HEK293T (cell line): ENCODE measurements around the gene ATP8A2.

Source experiments
- CTCF ChIA-PET: fragments of 350-600 bp; formaldehyde crosslinking; extraction: SDS; loops from one replicate; lab custom pipeline; 2021; ENCODE audit warnings: antibody characterized with exemption, inconsistent platforms; lab: Yijun Ruan, JAX
- POLR2A ChIA-PET: fragments of 350-600 bp; formaldehyde crosslinking; extraction: SDS; loops from one replicate; lab custom pipeline; 2020; ENCODE audit warnings: antibody characterized with exemption, inconsistent platforms; lab: Yijun Ruan, JAX
- DNase-seq: peaks from one replicate; pipeline ENCODE4 v3.0.0; 2012; ENCODE audit warnings: mixed read lengths; ENCODE audit errors: extremely low spot score
- ARNT ChIP-seq: fragments of 450-650 bp; IDR thresholded peaks from 2 replicates; pipeline ENCODE4 v1.6.1; 2017; ENCODE audit warnings: mild to moderate bottlenecking
- BHLHE40 ChIP-seq: fragments of 450-650 bp; IDR thresholded peaks from 2 replicates; pipeline ENCODE4 v1.6.1; 2016; ENCODE audit warnings: mild to moderate bottlenecking, moderate library complexity, borderline replicate concordance
- CTBP1 ChIP-seq: fragments of 450-650 bp; IDR thresholded peaks from 2 replicates; pipeline ENCODE4 v1.6.1; 2016; ENCODE audit warnings: borderline replicate concordance
- ELF4 ChIP-seq: fragments of 450-650 bp; IDR thresholded peaks from 2 replicates; pipeline ENCODE4 v1.6.1; 2017; ENCODE audit warnings: antibody characterized with exemption
- FOXA1 ChIP-seq: fragments of 450-650 bp; IDR thresholded peaks from 2 replicates; pipeline ENCODE4 v1.6.1; 2016; ENCODE audit warnings: mild to moderate bottlenecking
- FOXK2 ChIP-seq: fragments of 450-650 bp; IDR thresholded peaks from 2 replicates; pipeline ENCODE4 v1.6.1; 2016; ENCODE audit warnings: mild to moderate bottlenecking
- FOXM1 ChIP-seq: fragments of 450-650 bp; IDR thresholded peaks from 2 replicates; pipeline ENCODE4 v1.6.1; 2017; ENCODE audit warnings: mild to moderate bottlenecking, borderline replicate concordance
- HDGF ChIP-seq: fragments of 450-650 bp; IDR thresholded peaks from 2 replicates; pipeline ENCODE4 v1.6.1; 2017; ENCODE audit warnings: antibody characterized with exemption, borderline replicate concordance
- L3MBTL2 ChIP-seq: fragments of 450-650 bp; conservative IDR thresholded peaks from 2 replicates; pipeline ENCODE4 v1.6.1; 2016; ENCODE audit warnings: mild to moderate bottlenecking
- LEF1 ChIP-seq: fragments of 450-650 bp; IDR thresholded peaks from 2 replicates; pipeline ENCODE4 v1.6.1; 2017; ENCODE audit warnings: mild to moderate bottlenecking, borderline replicate concordance
- NFRKB ChIP-seq: fragments of 450-650 bp; IDR thresholded peaks from 2 replicates; pipeline ENCODE4 v1.6.1; 2016; ENCODE audit warnings: mild to moderate bottlenecking, moderate library complexity
- PKNOX1 ChIP-seq: fragments of 450-650 bp; IDR thresholded peaks from 2 replicates; pipeline ENCODE4 v1.6.1; 2016
- SP1 ChIP-seq: fragments of 450-650 bp; IDR thresholded peaks from 2 replicates; pipeline ENCODE4 v1.6.1; 2017
- SUZ12 ChIP-seq: fragments of 450-650 bp; IDR thresholded peaks from 2 replicates; pipeline ENCODE4 v1.6.1; 2016; ENCODE audit warnings: mild to moderate bottlenecking
- TARDBP ChIP-seq: fragments of 450-650 bp; IDR thresholded peaks from 2 replicates; pipeline ENCODE4 v1.6.1; 2016
- ZNF384 ChIP-seq: fragments of 450-650 bp; IDR thresholded peaks from 2 replicates; pipeline ENCODE4 v1.6.1; 2016

Gene ATP8A2

GRCh38 chr13:26042785-26043184 lies 671.0 kb downstream of the ATP8A2 start:
- DNase-seq: no peak
- POLR2A ChIA-PET: interaction anchor here (1.2 kb wide), 1 partner anchor 9 kb away, joined by 3 read pairs; the partner anchor contains the start of gene SHISA2

GRCh38 chr13:26045142-26045541 lies 673.4 kb downstream of the ATP8A2 start:
- POLR2A ChIA-PET: no interaction called here
- CTCF ChIA-PET: no interaction called here
- TF ChIP-seq LEF1 (no peak), PKNOX1 (peak; percentile 28; the same call in 1 of the 2 replicates)
- DNase-seq: no peak

More at GRCh38 chr13:26042785-26043184, 671.0 kb downstream of the ATP8A2 start:
- TF ChIP-seq HDGF (no peak), NFRKB (no peak), BHLHE40 (no peak), SP1 (no peak), FOXK2 (no peak), CTBP1 (no peak), SUZ12 (no peak), FOXA1 (no peak), TARDBP (no peak), ELF4 (no peak), ZNF384 (no peak), FOXM1 (no peak)
- CTCF ChIA-PET: no interaction called here

GRCh38 chr13:26046639-26047038 lies 674.9 kb downstream of the ATP8A2 start:
- ChIA-PET CTCF (no interaction called here), POLR2A (no interaction called here)
- TF ChIP-seq PKNOX1: no peak
- no peak for TF ChIP-seq FOXA1
- no peak for TF ChIP-seq ZNF384
- TF ChIP-seq NFRKB: no peak
- TF ChIP-seq BHLHE40: no peak
- TF ChIP-seq LEF1: no peak
- TF ChIP-seq ELF4: no peak
- TF ChIP-seq SUZ12: no peak
- no peak for TF ChIP-seq FOXM1
- no peak for TF ChIP-seq CTBP1
- no peak for TF ChIP-seq L3MBTL2
- no peak for TF ChIP-seq ARNT
- TF ChIP-seq TARDBP: no peak
- no peak for TF ChIP-seq FOXK2
- no peak for TF ChIP-seq HDGF
- TF ChIP-seq SP1: no peak
- DNase-seq: no peak

- DNase-seq: no peak
- ChIA-PET CTCF (no interaction called here), POLR2A (no interaction called here)
- no peak for TF ChIP-seq ZNF384
- no peak for TF ChIP-seq BHLHE40
- TF ChIP-seq TARDBP: no peak
- no peak for TF ChIP-seq SP1
- no peak for TF ChIP-seq CTBP1
- no peak for TF ChIP-seq PKNOX1
- no peak for TF ChIP-seq NFRKB
- TF ChIP-seq LEF1: no peak
- TF ChIP-seq SUZ12: no peak
- TF ChIP-seq L3MBTL2: no peak
- TF ChIP-seq FOXK2: no peak
- no peak for TF ChIP-seq FOXA1
- no peak for TF ChIP-seq ARNT
- TF ChIP-seq FOXM1: no peak
- no peak for TF ChIP-seq ELF4
- no peak for TF ChIP-seq HDGF
Observed at GRCh38 chr13:26047040-26047439, 675.3 kb downstream of the ATP8A2 start.

GRCh38 chr13:26048741-26049140 lies 677.0 kb downstream of the ATP8A2 start:
- no peak for TF ChIP-seq FOXM1
- CTCF ChIA-PET: no interaction called here
- no peak for DNase-seq
- POLR2A ChIA-PET: interaction anchor here (1.1 kb wide), 1 partner anchor 10 kb away, joined by 4 read pairs; no protein-coding TSS in a partner anchor

GRCh38 chr13:26050568-26051230 lies 678.9 kb downstream of the ATP8A2 start:
- peak; percentile 23 for DNase-seq
- POLR2A ChIA-PET: interaction anchor here (1.1 kb wide), 1 partner anchor 28 kb away, joined by 3 read pairs; no protein-coding TSS in a partner anchor
- TF ChIP-seq TARDBP (no peak), BHLHE40 (no peak), ARNT (no peak), SUZ12 (no peak), CTBP1 (no peak), L3MBTL2 (no peak), ZNF384 (no peak), FOXA1 (no peak), HDGF (no peak), PKNOX1 (no peak), SP1 (no peak), ELF4 (no peak), FOXK2 (no peak), LEF1 (no peak), FOXM1 (no peak), NFRKB (no peak)
- CTCF ChIA-PET: interaction anchor here (0.6 to 1.0 kb wide), 2 partner anchors 11 to 473 kb away, joined by 3 to 5 read pairs; no protein-coding TSS in a partner anchor
